HG03469 (cell line): Measurements from ENCODE around the gene AATF.

Experiments
- ATAC-seq: cut with Tn5 transposase; IDR thresholded peaks from one replicate; pipeline ENCODE4 v1.9.1; 2021; ENCODE audit warnings: mild to moderate bottlenecking, moderate library complexity, moderate number of reproducible peaks; ENCODE audit not compliant: unreplicated experiment

Gene AATF

GRCh38 chr17:36977066-36977465, 28.3 kb downstream of the AATF start:
- no peak for ATAC-seq

DNA sequence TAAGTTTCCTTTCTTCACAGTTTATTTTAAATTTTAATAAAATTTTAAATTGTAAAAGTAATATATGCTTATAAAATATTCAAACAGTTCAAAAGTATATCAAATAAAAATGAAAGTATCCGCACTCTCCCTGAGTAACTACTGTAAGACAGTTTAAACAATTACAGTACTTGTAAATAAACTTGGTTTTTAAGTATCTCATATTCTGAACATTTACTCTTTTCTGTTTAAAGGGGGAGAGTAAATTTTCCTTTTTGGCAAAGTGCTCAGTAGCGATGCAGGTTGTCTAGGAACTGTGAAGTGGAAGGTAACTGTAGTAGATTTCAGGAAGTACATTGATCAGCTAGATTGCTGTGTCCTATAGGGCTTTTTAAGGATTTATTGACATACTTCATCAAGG, 28.8 kb downstream of the AATF start:
- no peak for ATAC-seq

DNA sequence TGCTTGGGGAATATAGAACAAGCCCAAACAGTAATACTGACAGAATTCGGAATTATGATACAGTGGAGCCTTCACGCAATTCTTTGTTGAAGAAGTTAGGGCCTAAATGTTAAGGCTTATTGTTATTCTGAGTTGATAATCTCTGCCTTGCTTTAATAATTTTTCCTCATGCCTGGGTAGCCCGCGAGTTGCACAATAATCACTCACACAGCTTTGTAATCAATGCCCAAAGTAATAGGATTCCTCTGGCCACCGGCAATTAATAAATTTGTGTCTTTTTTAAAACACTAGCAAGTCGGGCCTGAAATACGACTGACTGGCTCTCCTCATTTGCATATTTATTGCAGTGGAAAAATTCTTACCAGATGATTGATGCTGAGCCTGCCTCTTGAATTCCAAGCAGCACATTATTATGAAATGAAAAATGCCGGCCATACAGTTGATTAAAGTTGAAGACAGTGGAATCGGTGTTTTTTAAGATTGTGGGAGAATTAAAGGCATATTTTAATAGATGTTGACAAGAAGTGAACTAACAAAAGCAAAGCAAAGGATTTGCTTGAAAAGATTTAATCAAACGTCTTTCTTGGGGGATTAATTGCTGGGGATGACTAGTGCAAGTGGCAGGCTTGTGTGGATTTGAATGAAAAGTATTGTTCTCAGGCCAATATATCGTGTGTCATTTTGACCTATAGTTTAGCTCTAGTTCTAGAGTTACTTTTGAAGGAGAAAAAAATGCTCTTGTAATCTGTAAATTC, 30.2 kb downstream of the AATF start:
- ATAC-seq, result no peak

- ATAC-seq, result no peak
Measured at GRCh38 chr17:36979565-36979941, 30.8 kb downstream of the AATF start.

DNA sequence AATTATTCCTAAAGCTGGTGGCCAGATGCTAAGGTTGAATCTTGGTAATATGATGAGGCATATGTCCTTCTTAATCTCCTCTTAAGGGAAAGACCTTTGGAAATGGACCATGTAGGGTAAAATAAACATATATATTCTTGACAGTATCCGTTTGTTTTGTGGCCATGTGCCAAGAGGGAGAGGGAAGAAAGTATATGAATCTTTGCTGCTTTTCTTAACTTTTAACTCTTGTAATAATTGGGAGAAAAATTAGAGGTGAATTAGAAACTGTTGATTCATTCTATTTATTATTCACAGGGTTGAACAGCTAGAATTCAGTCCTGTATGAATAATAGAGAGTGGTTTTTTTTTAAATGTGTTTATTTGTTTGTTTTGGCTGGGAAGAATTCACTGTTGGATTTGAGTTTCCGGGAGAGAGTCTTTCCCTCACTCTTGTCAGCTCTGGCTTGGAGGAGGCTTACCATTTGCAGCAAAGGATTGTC, 31.6 kb downstream of the AATF start:
- no peak for ATAC-seq

GRCh38 chr17:36983618-36984017, 34.9 kb downstream of the AATF start:
- ATAC-seq, result no peak

DNA sequence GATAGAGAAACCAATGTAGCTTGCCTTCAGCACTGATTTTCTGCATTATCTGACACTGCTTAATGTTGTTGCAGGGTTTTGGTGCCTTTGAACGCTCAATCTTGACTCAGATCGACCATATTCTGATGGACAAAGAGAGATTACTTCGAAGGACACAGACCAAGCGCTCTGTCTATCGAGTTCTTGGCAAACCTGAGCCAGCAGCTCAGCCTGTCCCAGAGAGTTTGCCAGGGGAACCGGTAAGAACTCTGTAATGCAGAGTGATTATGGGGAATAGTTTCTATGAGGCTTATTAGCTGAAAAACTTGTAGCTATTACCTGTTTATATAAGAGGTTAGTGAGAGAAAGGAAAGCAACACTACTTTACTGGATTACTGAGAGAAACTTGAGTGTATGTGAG, 40.4 kb downstream of the AATF start:
- no peak for ATAC-seq

DNA sequence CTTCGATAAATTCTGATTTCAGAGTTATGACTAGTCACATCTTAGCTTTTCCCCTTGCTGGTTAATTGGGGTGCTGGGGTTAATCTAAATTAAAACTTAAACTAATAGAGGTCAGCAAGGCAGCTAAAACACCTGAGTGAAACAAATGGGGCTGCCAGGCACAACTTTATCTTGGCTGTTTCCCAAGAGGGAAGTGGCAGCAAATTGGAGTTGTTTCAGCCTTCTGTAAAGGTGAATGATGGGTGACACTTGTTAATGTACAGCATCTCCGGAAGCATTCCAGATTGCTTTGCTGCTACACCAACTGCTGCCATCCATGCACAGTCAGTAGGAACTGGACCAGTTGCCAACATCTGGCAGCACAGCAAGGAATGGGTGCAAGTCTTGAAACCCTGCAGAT, 43.9 kb downstream of the AATF start:
- no peak for ATAC-seq

DNA sequence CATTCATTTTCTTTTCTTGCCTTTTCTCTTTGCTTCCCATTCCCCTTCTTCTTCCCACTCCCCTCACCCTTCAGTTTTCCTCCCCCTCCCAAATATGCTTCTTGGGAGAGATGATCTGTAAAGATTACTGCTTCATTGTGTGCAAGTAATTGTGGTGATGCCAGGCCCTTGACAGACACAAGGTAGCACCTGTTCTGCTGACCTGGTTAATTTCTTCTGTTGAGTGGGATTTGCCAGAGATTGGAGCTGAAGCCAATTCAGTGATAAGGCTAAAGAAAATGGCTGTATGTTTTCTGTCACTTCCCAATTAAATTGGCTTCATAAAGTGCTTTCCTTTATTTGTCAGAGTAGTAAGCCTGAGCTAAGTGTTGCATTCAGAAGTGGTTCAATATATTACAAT, 44.5 kb downstream of the AATF start:
- ATAC-seq, result no peak

- ATAC-seq, result no peak
Measured at GRCh38 chr17:36994438-36994837, 45.7 kb downstream of the AATF start.

DNA sequence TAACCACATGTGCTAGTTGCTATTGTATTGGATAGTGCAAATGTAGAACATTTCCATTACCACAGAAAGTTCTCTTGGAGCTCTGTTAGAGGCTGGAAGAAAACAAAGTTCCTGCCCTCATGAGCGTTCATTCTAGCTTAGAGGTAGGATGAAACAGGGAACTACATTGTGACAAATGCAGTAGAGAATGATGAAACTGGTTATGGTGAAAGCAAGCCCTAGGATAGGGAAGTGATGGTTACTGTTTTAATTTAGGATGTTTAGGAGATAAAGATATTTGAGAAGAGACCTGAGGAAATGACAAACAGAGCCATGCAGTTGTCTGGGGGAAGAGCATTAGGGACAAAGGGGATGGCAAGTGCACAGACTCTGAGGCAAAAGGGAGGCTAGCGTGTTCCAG, 50.7 kb downstream of the AATF start:
- no peak for ATAC-seq

- ATAC-seq, result no peak
Measured at GRCh38 chr17:37016780-37017179, 68.0 kb downstream of the AATF start.

DNA sequence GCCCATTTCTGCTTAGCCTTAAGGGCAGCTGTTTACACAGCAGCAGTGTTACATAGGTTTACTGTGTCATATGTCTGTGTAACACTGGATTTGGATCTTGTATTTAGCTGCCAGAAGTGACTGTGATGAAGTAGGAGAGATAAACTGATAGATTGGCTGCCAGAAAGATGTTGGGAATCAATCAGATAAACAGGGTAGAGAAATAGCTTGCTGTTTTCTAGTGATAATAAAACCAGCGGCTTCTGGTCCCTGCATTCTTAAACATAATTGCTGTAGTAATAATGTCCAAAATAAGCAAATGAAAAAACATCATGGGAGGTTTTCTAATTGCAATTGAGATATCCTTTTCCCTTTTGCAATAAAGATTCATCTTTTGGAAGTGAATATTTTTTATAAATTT, 68.7 kb downstream of the AATF start:
- no peak for ATAC-seq

GRCh38 chr17:37019117-37019740, 70.5 kb downstream of the AATF start:
- no peak for ATAC-seq

GRCh38 chr17:37019741-37020129, 71.0 kb downstream of the AATF start:
- no peak for ATAC-seq

- no peak for ATAC-seq
Measured at GRCh38 chr17:37024181-37024637, 75.5 kb downstream of the AATF start.

DNA sequence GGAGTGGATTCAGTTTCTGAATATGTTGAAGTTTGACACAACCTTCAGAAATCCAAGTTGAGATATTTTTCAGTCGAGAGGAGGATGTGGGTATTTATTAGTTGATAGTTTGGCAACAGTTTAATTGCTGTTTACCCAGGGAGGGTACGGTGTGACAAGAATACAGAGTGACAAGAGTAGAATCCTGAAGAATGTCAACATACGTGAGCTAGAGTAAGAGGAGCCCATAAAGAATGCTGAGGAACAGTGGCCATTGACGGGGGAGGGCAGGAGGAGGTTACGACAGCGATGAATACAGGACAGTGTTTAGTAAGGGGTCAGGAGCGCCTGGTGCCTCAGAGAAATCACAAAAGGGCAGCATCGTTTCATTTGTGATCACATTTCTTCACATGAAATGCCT, 76.5 kb downstream of the AATF start:
- no peak for ATAC-seq

DNA sequence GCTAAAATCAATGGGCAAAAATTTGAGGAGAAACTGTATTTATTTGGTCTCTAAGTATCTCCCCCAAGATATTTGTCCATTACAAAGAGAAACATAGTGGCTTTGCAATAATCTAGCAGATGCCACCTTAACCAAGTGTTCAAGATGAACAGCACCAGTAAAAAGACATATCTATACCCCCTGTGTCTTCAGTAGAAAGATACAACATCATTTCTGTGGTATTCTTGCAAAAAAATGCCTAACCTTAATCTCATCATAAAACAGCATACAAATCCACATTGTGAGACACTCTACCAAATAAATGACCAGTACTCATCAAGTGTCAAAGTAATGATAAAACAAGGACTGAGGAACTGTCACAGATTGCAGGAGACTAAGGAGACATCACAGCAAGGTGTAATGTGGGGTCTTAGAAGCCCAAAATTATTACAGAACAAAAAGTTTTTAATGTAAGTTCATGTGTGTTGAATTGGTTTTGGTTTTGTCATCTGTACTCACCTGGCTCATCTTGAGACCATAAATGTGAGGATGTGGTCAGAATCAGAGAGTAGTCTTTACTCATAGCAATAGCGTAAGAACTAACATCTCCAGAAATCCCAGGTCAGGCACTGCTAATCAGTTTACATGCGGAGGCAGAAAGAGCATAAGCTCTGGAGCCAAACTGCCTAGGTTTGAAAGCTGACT, 77.2 kb downstream of the AATF start:
- ATAC-seq, result no peak

DNA sequence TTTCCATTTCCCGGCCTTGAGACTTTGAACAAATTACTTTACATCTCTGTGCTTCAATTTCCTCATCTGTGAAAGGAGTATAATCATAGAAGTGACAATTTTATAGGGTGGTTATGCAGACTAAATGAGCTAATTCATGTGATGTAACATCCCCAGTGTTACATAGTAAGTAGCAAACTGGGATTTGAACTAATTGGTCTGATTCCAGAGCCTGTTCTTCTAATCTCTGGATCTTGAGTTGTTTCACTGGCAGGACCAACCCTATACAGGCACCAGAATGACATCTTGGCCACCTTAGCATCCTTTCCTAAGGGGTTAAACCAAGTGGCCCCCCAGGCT, 77.7 kb downstream of the AATF start:
- ATAC-seq, result no peak

DNA sequence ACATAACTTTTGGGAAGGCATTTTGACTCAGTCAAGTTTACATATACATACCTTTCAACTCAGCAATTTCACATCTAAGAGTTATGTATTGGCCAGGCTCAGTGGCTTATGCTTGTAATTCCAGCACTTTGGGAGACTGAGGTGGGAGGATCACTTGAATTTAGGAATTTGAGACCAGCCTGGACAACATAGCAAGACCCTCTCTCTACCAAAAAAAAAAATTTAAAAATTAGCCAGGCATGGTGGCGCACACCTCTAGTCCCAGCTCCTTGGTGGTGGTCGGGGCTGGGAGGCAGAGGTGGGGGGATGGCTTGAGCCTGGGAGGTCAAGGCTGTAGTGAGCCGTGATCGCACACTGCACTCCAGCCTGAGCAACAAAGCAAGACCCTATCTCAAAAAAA, 79.3 kb downstream of the AATF start:
- no peak for ATAC-seq

GRCh38 chr17:37031493-37032083, 82.8 kb downstream of the AATF start:
- ATAC-seq, result no peak
